NCI-H2081 treated with DMSO at 0.1 percent for 48 hours (cell line): ENCODE data around the gene PELO.
A peak's percentile ranks its signal among the peaks of the same experiment; 100 is the strongest.

ENCODE experiments used
- DNase-seq: peaks from one replicate; lab custom pipeline; 2025; lab: John Stamatoyannopoulos, UW

PELO gene

GRCh38 chr5:52772668-52773067 lies 15.0 kb upstream of the PELO start:
- no peak for DNase-seq

- no peak for DNase-seq
Measured at GRCh38 chr5:52773342-52773741, 14.4 kb upstream of the PELO start.

- DNase-seq, result no peak
Measured at GRCh38 chr5:52774005-52774410, 13.7 kb upstream of the PELO start.

- no peak for DNase-seq
Measured at GRCh38 chr5:52776116-52776515, 11.6 kb upstream of the PELO start.

- no peak for DNase-seq
Measured at GRCh38 chr5:52777186-52777585, 10.5 kb upstream of the PELO start.

- DNase-seq, result no peak
Measured at GRCh38 chr5:52778781-52779180, 8.9 kb upstream of the PELO start.

- no peak for DNase-seq
Measured at GRCh38 chr5:52779213-52779612, 8.5 kb upstream of the PELO start.

- DNase-seq, result no peak
Measured at GRCh38 chr5:52783226-52783959, 4.3 kb upstream of the PELO start.

GRCh38 chr5:52784737-52785136 lies 3.0 kb upstream of the PELO start:
- DNase-seq, result no peak

GRCh38 chr5:52786391-52786790 lies 1.3 kb upstream of the PELO start:
- DNase-seq, result no peak

- DNase-seq, result no peak
Measured at GRCh38 chr5:52786949-52787599, 642 bp upstream of the PELO start.

- no peak for DNase-seq
Measured at GRCh38 chr5:52788505-52788821, 747 bp downstream of the PELO start.

- no peak for DNase-seq
Measured at GRCh38 chr5:52789378-52789777, 1.7 kb downstream of the PELO start.

- DNase-seq, result no peak
Measured at GRCh38 chr5:52789851-52790250, 2.1 kb downstream of the PELO start.

GRCh38 chr5:52791366-52791765 lies 3.6 kb downstream of the PELO start:
- DNase-seq, result no peak

- DNase-seq, result no peak
Measured at GRCh38 chr5:52794519-52794918, 6.8 kb downstream of the PELO start.

- DNase-seq, result no peak
Measured at GRCh38 chr5:52796031-52796430, 8.3 kb downstream of the PELO start.

- no peak for DNase-seq
Measured at GRCh38 chr5:52796516-52797103, 8.9 kb downstream of the PELO start.

- no peak for DNase-seq
Measured at GRCh38 chr5:52798938-52799337, 11.2 kb downstream of the PELO start.

- no peak for DNase-seq
Measured at GRCh38 chr5:52799358-52799982, 11.8 kb downstream of the PELO start.

GRCh38 chr5:52799983-52800393 lies 12.3 kb downstream of the PELO start:
- peak; percentile 61 for DNase-seq

- DNase-seq, result no peak
Measured at GRCh38 chr5:52800394-52801213, 12.9 kb downstream of the PELO start.
